CD4-positive, alpha-beta memory T cell (primary cell): Measurements from ENCODE around the gene GGT7. TPM values are rescaled to one million over a fixed set of nuclear protein-coding genes. Genes with fewer than 3 reads are reported as not detected.
A peak's percentile ranks its signal among the peaks of the same experiment; 100 is the strongest.

Source experiments
- CTCF ChIA-PET: fragments of 350-600 bp; sonication (Branson Sonifier 250); formaldehyde crosslinking; loops from one replicate; lab custom pipeline; 2021; ENCODE audit warnings: inconsistent platforms; ENCODE audit not compliant: partially characterized antibody; lab: Charles Lee
- POLR2A ChIA-PET: fragments of 350-600 bp; sonication (Branson Sonifier 250); formaldehyde crosslinking; loops from one replicate; lab custom pipeline; 2021; ENCODE audit not compliant: partially characterized antibody; lab: Charles Lee
- DNase-seq, 5 donors: peaks; one replicate each; pipeline versions ENCODE4 v3.0.0 to v3.0.0-alpha.2; 2020 to 2022; ENCODE audit warnings: mixed read lengths in 1 of 5
- H3K27ac ChIP-seq: one replicate; pipeline ENCODE4 v1.7.0; 2013; ENCODE audit warnings: low read depth, low read length
- H3K27me3 ChIP-seq: 2 replicates; pipeline ENCODE4 v1.7.0; 2013; ENCODE audit warnings: mild to moderate bottlenecking, low read length, moderate library complexity; ENCODE audit not compliant: insufficient read depth
- H3K36me3 ChIP-seq: 2 replicates; pipeline ENCODE4 v1.7.0; 2013; ENCODE audit warnings: mild to moderate bottlenecking, low read length, moderate library complexity; ENCODE audit not compliant: insufficient read depth
- H3K4me1 ChIP-seq: 2 replicates; pipeline ENCODE4 v1.7.0; 2013; ENCODE audit warnings: mild to moderate bottlenecking, low read length, moderate library complexity; ENCODE audit not compliant: insufficient read depth
- H3K4me3 ChIP-seq, 2 donors: one replicate each; pipeline ENCODE4 v1.7.0; 2013; ENCODE audit warnings: low read length in 2 of 2, mild to moderate bottlenecking in 1 of 2
- H3K9me3 ChIP-seq, 2 donors: one replicate each; pipeline ENCODE4 v1.7.0; 2013; ENCODE audit warnings: low read length in 2 of 2, control low read depth in 1 of 2; ENCODE audit not compliant: control insufficient read depth in 1 of 2
- H3K27ac Mint-ChIP-seq, 7 donors: one replicate each; pipeline ENCODE4 v1.8.0; 2020 to 2021; ENCODE audit warnings: mixed read lengths in 7 of 7, mild to moderate bottlenecking in 6 of 7, inconsistent platforms in 3 of 7, moderate library complexity in 3 of 7
- H3K27me3 Mint-ChIP-seq, 2 donors: one replicate each; pipeline ENCODE4 v1.8.0; 2020 to 2021; ENCODE audit warnings: mixed read lengths in 2 of 2
- H3K36me3 Mint-ChIP-seq, 2 donors: one replicate each; pipeline ENCODE4 v1.8.0; 2020 to 2021; ENCODE audit warnings: mixed read lengths in 2 of 2, inconsistent platforms in 1 of 2, mild to moderate bottlenecking in 1 of 2
- H3K4me1 Mint-ChIP-seq, 4 donors: one replicate each; pipeline ENCODE4 v1.8.0; 2020 to 2021; ENCODE audit warnings: mixed read lengths in 4 of 4, mild to moderate bottlenecking in 1 of 4
- H3K4me3 Mint-ChIP-seq, 8 donors: one replicate each; pipeline ENCODE4 v1.8.0; 2020 to 2021; ENCODE audit warnings: mixed read lengths in 8 of 8, mild to moderate bottlenecking in 7 of 8, moderate library complexity in 6 of 8, inconsistent platforms in 3 of 8
- H3K9me3 Mint-ChIP-seq, 8 donors: one replicate each; pipeline ENCODE4 v1.8.0; 2020 to 2021; ENCODE audit warnings: mixed read lengths in 8 of 8, mild to moderate bottlenecking in 5 of 8, inconsistent platforms in 3 of 8, moderate library complexity in 1 of 8
- intact Hi-C: fragments of 100-400 bp; cut with micrococcal nuclease; formaldehyde crosslinking; loops from one replicate; pipeline ENCODE4 v1.15.1; 2023
- polyA plus RNA-seq, 2 donors: library from polyadenylated mRNA; unstranded; fragments of 300-500 nt; fragmentation: Illumina TruSeq; gene quantifications; one replicate each; pipeline ENCODE4 v1.2.3, GENCODE V29; 2021
- total RNA-seq, 2 experiments: library from RNA; stranded (reverse); gene quantifications; one replicate each; pipeline ENCODE4 v1.2.3, GENCODE V29; 2021

The GGT7 gene, protein sequence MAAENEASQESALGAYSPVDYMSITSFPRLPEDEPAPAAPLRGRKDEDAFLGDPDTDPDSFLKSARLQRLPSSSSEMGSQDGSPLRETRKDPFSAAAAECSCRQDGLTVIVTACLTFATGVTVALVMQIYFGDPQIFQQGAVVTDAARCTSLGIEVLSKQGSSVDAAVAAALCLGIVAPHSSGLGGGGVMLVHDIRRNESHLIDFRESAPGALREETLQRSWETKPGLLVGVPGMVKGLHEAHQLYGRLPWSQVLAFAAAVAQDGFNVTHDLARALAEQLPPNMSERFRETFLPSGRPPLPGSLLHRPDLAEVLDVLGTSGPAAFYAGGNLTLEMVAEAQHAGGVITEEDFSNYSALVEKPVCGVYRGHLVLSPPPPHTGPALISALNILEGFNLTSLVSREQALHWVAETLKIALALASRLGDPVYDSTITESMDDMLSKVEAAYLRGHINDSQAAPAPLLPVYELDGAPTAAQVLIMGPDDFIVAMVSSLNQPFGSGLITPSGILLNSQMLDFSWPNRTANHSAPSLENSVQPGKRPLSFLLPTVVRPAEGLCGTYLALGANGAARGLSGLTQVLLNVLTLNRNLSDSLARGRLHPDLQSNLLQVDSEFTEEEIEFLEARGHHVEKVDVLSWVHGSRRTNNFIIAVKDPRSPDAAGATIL
- total RNA-seq (10 to 100 TPM; 35.3 to 37.2 TPM), polyA plus RNA-seq (1 to 10 TPM; 2.0 to 5.7 TPM)

DNA sequence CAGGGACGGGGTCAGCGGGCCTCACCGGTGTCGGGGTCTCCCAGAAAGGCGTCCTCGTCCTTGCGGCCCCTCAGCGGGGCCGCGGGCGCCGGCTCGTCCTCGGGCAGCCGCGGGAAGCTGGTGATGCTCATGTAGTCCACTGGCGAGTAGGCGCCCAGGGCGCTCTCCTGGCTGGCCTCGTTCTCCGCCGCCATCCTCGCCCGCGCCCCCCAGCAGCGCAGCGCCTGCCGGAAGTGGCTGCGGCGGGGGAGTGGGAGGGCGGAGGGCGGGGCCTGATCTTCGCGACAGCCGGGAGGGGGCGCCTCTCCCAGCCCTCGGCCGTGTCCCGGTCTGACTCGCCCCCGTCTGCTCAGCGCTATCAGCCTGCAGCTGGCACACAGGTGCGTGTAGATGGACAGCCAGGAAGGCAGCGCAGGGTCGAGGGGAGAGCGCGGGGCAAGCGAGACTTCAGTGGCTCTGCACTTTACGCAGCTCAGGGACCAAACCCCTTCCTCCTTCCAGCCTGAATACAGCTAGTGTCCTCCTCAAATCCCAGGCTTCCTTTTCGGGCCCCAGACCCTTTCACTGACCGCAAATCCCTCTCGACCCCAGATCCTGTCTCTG, at the start of gene GGT7:
Gene GGT7, minus strand, starts transcription at position 235 of the 603 bp plus-strand sequence. Its CDS starts 41 bp downstream, at position 194.
- POLR2A ChIA-PET: interaction anchor here (0.6 to 2.1 kb wide), 5 partner anchors 8 to 274 kb away, joined by 3 to 11 read pairs (median 4); partner anchors contain the start of genes EDEM2, GSS, MYH7B and NCOA6
- peak within 1 kb of the TSS; percentile 75 to 94 (median 91) for H3K27ac Mint-ChIP-seq
- H3K27me3 ChIP-seq: no peaks in the 10 kb centered on the region
- peak within 1 kb of the TSS; percentile 47 to 48 for H3K4me3 ChIP-seq
- peaks cover 54% of the 10 kb centered on the region for H3K4me1 ChIP-seq
- CTCF ChIA-PET: interaction anchor here (0.6 to 7.2 kb wide), 15 partner anchors 8 to 411 kb away, joined by 3 to 100 read pairs (median 4); partner anchors contain the start of genes GSS, MYH7B and NCOA6
- peaks cover 40 to 78% (median 59%) of the 10 kb centered on the region in 4 donors for H3K4me1 Mint-ChIP-seq
- DNase-seq: peak; percentile 83 to 85 (median 84)
- H3K4me3 Mint-ChIP-seq: peak within 1 kb of the TSS; percentile 84 to 93 (median 90)
- peak within 1 kb of the TSS; percentile 52 for H3K27ac ChIP-seq
- H3K9me3 Mint-ChIP-seq: no peaks in the 10 kb centered on the region
- no peaks in the 10 kb centered on the region for H3K27me3 Mint-ChIP-seq
- H3K36me3 ChIP-seq: no peaks in the 10 kb centered on the region
- intact Hi-C loops: loop anchor here (5.0 to 10.0 kb wide), 2 partner anchors 198 to 275 kb away; partner anchors contain the start of genes EDEM2 and PIGU
- no peaks in the 10 kb centered on the region for H3K36me3 Mint-ChIP-seq
- no peaks in the 10 kb centered on the region for H3K9me3 ChIP-seq

DNA sequence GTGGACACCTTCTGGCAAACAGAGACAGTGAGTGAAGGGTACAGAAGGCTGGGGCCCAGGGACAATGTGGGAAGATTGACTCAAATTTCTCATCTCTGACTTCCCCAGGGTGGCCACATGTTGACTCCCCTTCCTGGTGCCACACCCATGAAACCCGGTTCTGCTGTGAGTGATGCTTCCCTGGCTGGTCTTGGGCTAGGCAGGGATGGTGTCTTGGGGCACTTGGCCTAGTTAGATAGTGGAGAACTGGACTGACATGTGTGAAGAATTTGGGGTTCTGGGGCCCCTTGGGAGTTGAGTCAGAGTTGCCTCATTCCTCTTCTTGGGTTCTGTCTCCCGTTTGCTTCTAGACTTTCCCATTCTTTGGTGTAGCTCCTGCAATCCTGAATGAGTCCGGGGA, 48.8 kb upstream of the GGT7 start:
- Histone ChIP-seq H3K9me3 (no peaks in the 10 kb centered on the region), H3K27ac (no peak overlapping the region), H3K4me1 (peaks cover 22% of the 10 kb centered on the region), H3K4me3 (no peak overlapping the region), H3K36me3 (peaks cover 5% of the 10 kb centered on the region), H3K27me3 (no peaks in the 10 kb centered on the region)
- H3K36me3 Mint-ChIP-seq: peaks cover 19 to 30% of the 10 kb centered on the region in 2 donors
- ChIA-PET POLR2A (no interaction called here), CTCF (no interaction called here)
- intact Hi-C loops: no loop called here
- H3K27ac Mint-ChIP-seq: peak overlapping the region in 1 of 7 donors; percentile 37
- H3K4me3 Mint-ChIP-seq: no peak overlapping the region
- H3K9me3 Mint-ChIP-seq: no peaks in the 10 kb centered on the region
- no peaks in the 10 kb centered on the region for H3K27me3 Mint-ChIP-seq
- H3K4me1 Mint-ChIP-seq: peaks cover 10 to 39% (median 25%) of the 10 kb centered on the region in 4 donors
- DNase-seq: no peak

DNA sequence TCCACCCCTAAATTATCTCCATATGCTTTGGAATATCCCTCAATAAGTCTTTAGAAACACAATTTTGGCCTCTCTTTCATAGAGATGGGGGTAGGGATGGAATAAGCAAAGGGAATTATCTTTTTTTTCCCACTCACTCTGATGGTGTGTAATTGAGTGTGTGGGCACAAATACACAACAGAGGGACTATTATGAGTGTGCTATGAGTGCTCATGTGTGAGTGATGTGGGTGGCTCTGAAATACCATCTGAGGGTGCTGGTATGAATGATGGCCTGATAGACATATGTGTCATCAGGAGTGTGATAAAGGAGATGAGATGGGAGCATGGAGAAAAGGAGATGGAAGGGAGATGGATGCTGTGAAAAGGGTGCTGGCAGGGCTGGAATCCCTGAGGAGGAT, 47.4 kb upstream of the GGT7 start:
- Mint-ChIP-seq H3K4me1 (peaks cover 10 to 34% (median 23%) of the 10 kb centered on the region in 4 donors), H3K9me3 (no peaks in the 10 kb centered on the region), H3K4me3 (no peak overlapping the region), H3K27ac (no peak overlapping the region), H3K36me3 (peaks cover 8 to 24% of the 10 kb centered on the region in 2 donors), H3K27me3 (no peaks in the 10 kb centered on the region)
- Histone ChIP-seq H3K27me3 (no peaks in the 10 kb centered on the region), H3K36me3 (no peaks in the 10 kb centered on the region), H3K27ac (no peak overlapping the region), H3K4me3 (no peak overlapping the region), H3K9me3 (no peaks in the 10 kb centered on the region), H3K4me1 (peaks cover 22% of the 10 kb centered on the region)
- intact Hi-C loops: no loop called here
- no peak for DNase-seq
- CTCF ChIA-PET: no interaction called here
- POLR2A ChIA-PET: interaction anchor here (0.6 kb wide), 1 partner anchor 32 kb away, joined by 3 read pairs; no protein-coding TSS in a partner anchor

DNA sequence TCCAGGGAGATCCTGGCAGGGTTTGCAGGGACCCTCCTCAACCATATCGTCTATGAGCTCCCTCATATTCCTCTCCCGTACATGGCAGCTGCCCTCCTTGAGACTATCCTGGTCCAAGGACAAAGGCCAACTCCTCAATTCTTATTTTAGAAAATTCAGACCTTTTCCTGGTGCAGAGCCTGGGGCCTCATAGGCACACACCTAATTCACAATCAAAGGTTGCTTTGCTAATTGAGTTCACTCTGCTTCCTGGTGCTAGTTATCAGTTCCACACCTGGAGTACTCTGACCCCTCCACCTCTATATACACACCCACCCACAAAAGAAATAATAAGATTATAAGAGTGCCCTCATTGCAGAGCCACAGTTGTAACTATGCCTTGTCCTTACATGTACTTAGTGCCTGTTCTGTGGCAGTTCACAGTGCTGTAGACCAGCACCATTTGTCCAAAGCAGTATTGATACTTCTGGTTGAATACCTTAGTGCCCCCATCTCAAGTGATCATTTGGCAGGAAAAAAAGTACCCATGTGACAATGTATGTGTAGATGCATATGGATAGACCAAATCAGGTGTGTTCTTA, 44.2 kb upstream of the GGT7 start:
- H3K4me1 Mint-ChIP-seq: peaks cover 10 to 34% (median 23%) of the 10 kb centered on the region in 4 donors
- peak overlapping the region in 2 of 7 donors; percentile 7 to 71 for H3K27ac Mint-ChIP-seq
- CTCF ChIA-PET: interaction anchor here (0.6 kb wide), 1 partner anchor 13 kb away, joined by 3 read pairs; no protein-coding TSS in a partner anchor

DNA sequence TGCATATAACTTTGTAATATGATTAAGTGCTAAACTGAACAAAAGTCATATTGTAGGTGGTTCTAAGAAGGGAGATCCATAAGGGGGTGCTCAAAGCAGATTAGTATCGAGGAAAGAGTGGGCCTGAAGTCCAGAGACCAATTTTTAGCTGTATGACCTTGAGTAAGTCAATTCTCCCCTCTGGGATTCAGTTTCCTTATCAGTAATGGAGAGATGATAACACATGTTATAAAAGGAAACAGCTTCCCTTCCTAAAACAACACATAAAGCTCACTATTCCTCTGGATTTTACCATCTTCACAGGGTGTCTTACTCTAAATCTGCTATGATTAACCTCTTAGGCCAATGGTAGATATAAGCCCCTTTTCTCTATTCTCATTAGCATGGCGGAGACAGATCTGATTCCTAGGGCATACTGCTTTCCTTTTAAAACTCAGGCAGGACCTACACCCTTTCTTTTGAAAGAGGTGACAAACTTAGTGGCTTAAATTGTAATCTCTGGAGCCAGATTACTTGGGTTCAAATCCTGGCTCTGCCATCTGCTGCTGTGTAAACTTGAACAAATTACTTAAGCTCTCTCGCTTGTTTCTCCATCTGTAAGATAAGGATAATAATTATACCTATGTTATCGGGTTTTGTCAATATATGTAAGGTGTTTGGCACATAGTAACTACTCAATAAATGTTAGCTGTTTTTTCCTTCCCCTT, 43.2 kb upstream of the GGT7 start:
- Mint-ChIP-seq H3K27me3 (no peaks in the 10 kb centered on the region), H3K9me3 (no peaks in the 10 kb centered on the region), H3K27ac (peak overlapping the region in 1 of 7 donors; percentile 60), H3K4me3 (no peak overlapping the region), H3K36me3 (peaks cover 2 to 15% of the 10 kb centered on the region in 2 donors), H3K4me1 (peaks cover 10 to 34% (median 23%) of the 10 kb centered on the region in 4 donors)
- no peak overlapping the region for H3K4me3 ChIP-seq
- intact Hi-C loops: no loop called here
- ChIA-PET POLR2A (interaction anchor here (1.9 kb wide), 1 partner anchor 40 kb away, joined by 4 read pairs; the partner anchor contains the start of gene ACSS2), CTCF (interaction anchor here (0.6 kb wide), 1 partner anchor 12 kb away, joined by 3 read pairs; no protein-coding TSS in a partner anchor)
- no peaks in the 10 kb centered on the region for H3K27me3 ChIP-seq
- peaks cover 22% of the 10 kb centered on the region for H3K4me1 ChIP-seq
- H3K27ac ChIP-seq: no peak overlapping the region
- no peaks in the 10 kb centered on the region for H3K9me3 ChIP-seq
- no peak for DNase-seq
- H3K36me3 ChIP-seq: no peaks in the 10 kb centered on the region

More for the DNA sequence above, 44.2 kb upstream of the GGT7 start:
- Mint-ChIP-seq H3K27me3 (no peaks in the 10 kb centered on the region), H3K4me3 (peak overlapping the region in 1 of 8 donors; percentile 6), H3K36me3 (peaks cover 5 to 20% of the 10 kb centered on the region in 2 donors), H3K9me3 (no peaks in the 10 kb centered on the region)
- H3K27ac ChIP-seq: no peak overlapping the region
- peaks cover 22% of the 10 kb centered on the region for H3K4me1 ChIP-seq
- intact Hi-C loops: no loop called here
- no peaks in the 10 kb centered on the region for H3K36me3 ChIP-seq
- no peaks in the 10 kb centered on the region for H3K27me3 ChIP-seq
- POLR2A ChIA-PET: interaction anchor here (1.9 kb wide), 1 partner anchor 41 kb away, joined by 4 read pairs; the partner anchor contains the start of gene ACSS2
- DNase-seq: no peak
- H3K4me3 ChIP-seq: no peak overlapping the region
- no peaks in the 10 kb centered on the region for H3K9me3 ChIP-seq

DNA sequence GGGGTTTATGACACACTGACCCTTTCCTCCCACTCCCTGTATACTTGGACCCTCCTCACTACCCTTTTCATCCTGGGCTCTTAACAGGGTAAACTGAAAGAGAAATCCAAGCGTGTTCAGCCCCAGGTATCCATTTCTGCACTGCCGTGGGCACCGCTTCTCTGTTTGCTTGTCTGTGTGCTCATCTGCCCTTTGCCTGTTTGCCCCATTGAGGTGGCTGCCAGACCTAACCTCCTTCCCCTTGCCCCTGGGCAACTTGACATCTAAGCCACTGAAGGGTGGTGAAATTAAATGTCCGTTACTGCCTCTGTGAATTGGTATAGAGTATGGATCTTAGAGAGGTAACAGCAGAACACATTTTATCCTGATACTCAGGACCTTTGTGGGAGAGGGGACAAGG, 42.5 kb upstream of the GGT7 start:
- Histone ChIP-seq H3K4me1 (peaks cover 22% of the 10 kb centered on the region), H3K27me3 (no peaks in the 10 kb centered on the region), H3K9me3 (no peaks in the 10 kb centered on the region), H3K4me3 (no peak overlapping the region), H3K36me3 (no peaks in the 10 kb centered on the region), H3K27ac (no peak overlapping the region)
- POLR2A ChIA-PET: interaction anchor here (1.9 kb wide), 1 partner anchor 39 kb away, joined by 4 read pairs; the partner anchor contains the start of gene ACSS2
- Mint-ChIP-seq H3K27me3 (no peaks in the 10 kb centered on the region), H3K4me3 (no peak overlapping the region), H3K9me3 (no peaks in the 10 kb centered on the region), H3K36me3 (peaks cover under 1 to 9% of the 10 kb centered on the region in 2 donors), H3K27ac (peak overlapping the region in 2 of 7 donors; percentile 18 to 48), H3K4me1 (peaks cover 10 to 34% (median 23%) of the 10 kb centered on the region in 4 donors)
- intact Hi-C loops: no loop called here
- no peak for DNase-seq
- CTCF ChIA-PET: no interaction called here
